Central memory CD8-positive, alpha-beta T cell (primary cell): ENCODE results near the gene UBA6.
"Not testable (repeated sequence)": the region's sequence is repeated elsewhere in the genome, so short reads cannot be mapped to it uniquely, and the experiment has no call there.

Experiments
- ATAC-seq: fragments of 150-1000 bp; cut with Tn5 transposase; replicated peaks from 2 replicates; pipeline ENCODE4 v1.10.0; 2022; ENCODE audit warnings: mild to moderate bottlenecking, moderate FRiP score, moderate number of reproducible peaks; ENCODE audit not compliant: poor library complexity, severe bottlenecking; ENCODE audit errors: extremely low read depth
- DNase-seq, 2 donors: peaks; one replicate each; pipeline ENCODE4 v3.0.0; 2021; ENCODE audit warnings: low spot score in 2 of 2
- H3K27ac Mint-ChIP-seq: one replicate; pipeline ENCODE4 v1.8.0; 2022; ENCODE audit warnings: low read depth, mild to moderate bottlenecking, moderate library complexity, mixed read lengths
- H3K27me3 Mint-ChIP-seq: one replicate; pipeline ENCODE4 v1.8.0; 2022; ENCODE audit warnings: mixed read lengths
- H3K36me3 Mint-ChIP-seq: one replicate; pipeline ENCODE4 v1.8.0; 2022; ENCODE audit warnings: mild to moderate bottlenecking, moderate library complexity, mixed read lengths; ENCODE audit not compliant: insufficient read depth
- H3K4me1 Mint-ChIP-seq: one replicate; pipeline ENCODE4 v1.8.0; 2022; ENCODE audit warnings: mixed read lengths
- H3K4me3 Mint-ChIP-seq: one replicate; pipeline ENCODE4 v1.8.0; 2022; ENCODE audit warnings: mild to moderate bottlenecking, moderate library complexity, mixed read lengths
- H3K9me3 Mint-ChIP-seq: one replicate; pipeline ENCODE4 v1.8.0; 2022; ENCODE audit warnings: mixed read lengths

The UBA6 gene

DNA sequence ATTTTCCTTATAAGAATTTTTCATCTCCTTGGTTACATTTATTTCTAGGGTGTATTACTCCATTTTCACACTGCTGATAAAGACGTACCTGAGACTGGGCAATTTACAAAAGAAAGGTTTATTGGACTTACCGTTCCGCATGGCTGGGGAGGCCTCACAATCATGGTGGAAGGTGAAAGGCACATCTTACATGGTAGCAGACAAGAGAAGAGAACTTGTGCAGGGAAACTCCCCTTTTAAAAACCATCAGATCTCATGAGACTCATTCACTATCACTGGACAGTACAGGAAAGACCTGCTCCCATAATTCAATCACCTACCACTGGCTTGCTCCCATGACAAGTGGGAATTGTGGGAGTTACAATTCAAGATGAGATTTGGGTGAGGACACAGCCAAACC is 5.7 kb upstream of the UBA6 start:
- H3K9me3 Mint-ChIP-seq, H3K4me3 Mint-ChIP-seq, H3K36me3 Mint-ChIP-seq, H3K27ac Mint-ChIP-seq, ATAC-seq, H3K27me3 Mint-ChIP-seq, DNase-seq: not testable (repeated sequence)
- H3K4me1 Mint-ChIP-seq, result peaks cover 49% of the 10 kb centered on the region

- no peaks in the 10 kb centered on the region for H3K27me3 Mint-ChIP-seq
- DNase-seq, result no peak
- peaks cover 16% of the 10 kb centered on the region for H3K36me3 Mint-ChIP-seq
- H3K9me3 Mint-ChIP-seq, result no peaks in the 10 kb centered on the region
- H3K4me1 Mint-ChIP-seq, result peaks cover 49% of the 10 kb centered on the region
- no peak for ATAC-seq
- H3K4me3 Mint-ChIP-seq, result no peak overlapping the region
- no peak overlapping the region for H3K27ac Mint-ChIP-seq
Measured at GRCh38 chr4:67704843-67705242, 3.9 kb upstream of the UBA6 start.

DNA sequence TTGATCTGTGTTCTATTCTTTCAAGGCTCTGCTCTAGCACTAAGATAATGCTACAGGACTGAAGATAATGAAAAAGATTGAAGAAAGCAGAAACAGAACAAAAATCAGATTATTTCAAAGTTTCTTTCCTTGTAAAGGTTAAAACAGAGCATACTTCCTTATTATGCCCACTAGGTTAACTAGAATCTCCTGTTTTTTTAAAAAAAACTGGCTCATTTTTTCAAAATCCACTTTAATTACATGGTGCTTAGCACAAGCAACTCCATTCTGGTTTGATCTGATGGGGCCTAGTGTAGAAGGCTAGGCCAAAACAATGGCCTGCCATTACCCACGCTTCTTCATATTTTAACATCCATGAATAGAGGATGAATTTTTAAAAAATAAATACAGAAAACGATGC is 1.2 kb upstream of the UBA6 start:
- peaks cover 59% of the 10 kb centered on the region for H3K4me1 Mint-ChIP-seq

DNA sequence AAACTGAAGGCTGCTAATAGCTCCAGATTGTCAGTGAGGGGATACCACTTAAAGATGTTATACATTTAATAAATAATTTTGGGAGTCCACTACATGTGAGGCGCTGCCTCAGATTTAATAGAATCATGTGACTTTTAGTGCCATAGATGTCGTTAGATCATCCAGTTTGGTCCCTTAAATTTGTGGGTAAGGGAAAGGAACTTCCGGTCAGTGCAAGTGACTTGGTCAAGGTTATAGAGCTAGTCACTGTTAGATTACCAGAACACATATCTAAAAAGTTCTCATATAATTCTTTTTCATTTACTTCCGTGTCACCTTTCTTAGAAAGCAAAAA is 529 bp upstream of the UBA6 start:
- DNase-seq (no peak), ATAC-seq (no peak)
- Mint-ChIP-seq H3K9me3 (no peaks in the 10 kb centered on the region), H3K27me3 (no peaks in the 10 kb centered on the region), H3K36me3 (peaks cover 16% of the 10 kb centered on the region), H3K4me1 (peaks cover 55% of the 10 kb centered on the region), H3K4me3 (peak overlapping the region; percentile 90), H3K27ac (peak overlapping the region; percentile 94)

More for the DNA sequence above, 1.2 kb upstream of the UBA6 start:
- Mint-ChIP-seq H3K9me3 (no peaks in the 10 kb centered on the region), H3K27ac (no peak overlapping the region), H3K36me3 (peaks cover 18% of the 10 kb centered on the region), H3K4me3 (peak overlapping the region; percentile 90), H3K27me3 (no peaks in the 10 kb centered on the region)
- no peak for DNase-seq
- ATAC-seq, result no peak

DNA sequence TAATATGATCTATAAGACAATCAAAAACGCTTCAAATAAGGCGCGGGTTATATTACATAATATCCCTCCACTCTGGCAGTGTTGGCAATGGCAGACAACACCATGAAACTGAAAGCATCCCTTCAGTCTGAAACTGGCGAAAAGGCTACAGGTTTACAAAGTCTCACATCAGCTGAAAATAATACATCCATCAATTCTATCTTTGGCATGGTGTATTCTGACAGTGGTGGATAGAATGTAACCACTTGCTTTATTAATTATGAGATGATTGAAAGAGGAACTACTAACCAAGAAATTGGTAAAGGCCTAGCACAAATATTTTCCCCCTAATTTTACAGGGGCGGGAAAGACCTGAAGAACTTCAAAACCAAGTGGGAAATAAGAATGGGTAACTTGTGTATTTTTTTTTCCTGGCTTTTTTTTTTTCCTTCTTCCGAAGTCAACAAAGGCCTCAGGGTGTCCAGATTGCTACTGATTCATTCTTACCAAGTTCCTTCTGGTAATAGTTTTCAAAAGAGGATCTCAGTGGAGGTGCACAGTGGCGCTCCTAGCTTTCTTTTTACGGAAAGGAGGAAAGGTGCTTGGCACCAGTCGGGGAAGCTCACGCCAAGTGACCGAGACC is 728 bp downstream of the UBA6 start:
- H3K27me3 Mint-ChIP-seq, result no peaks in the 10 kb centered on the region
- DNase-seq, result no peak
- no peaks in the 10 kb centered on the region for H3K9me3 Mint-ChIP-seq
- peaks cover 47% of the 10 kb centered on the region for H3K4me1 Mint-ChIP-seq
- H3K36me3 Mint-ChIP-seq, result peaks cover 16% of the 10 kb centered on the region
- peak overlapping the region; percentile 90 for H3K4me3 Mint-ChIP-seq
- ATAC-seq, result no peak
- H3K27ac Mint-ChIP-seq, result peak overlapping the region; percentile 94

DNA sequence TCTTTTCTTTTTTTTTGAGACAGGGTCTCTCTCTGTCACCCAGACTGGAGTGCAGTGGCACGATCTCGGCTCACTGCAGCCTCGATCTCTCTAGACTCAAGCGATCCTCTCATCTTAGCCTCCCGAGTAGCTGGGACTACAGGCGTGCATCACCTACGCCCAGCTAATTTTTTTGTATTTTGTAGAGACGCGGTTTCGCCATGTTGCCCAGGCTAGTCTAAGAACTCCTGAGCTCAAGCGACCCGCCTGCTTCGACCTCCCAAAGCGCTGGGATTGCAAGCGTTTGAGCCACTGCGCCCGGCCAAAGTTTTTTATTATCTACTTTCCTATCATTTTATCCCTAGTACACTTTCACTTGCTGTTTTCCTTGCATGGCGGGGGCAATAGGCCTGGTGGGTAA is 1.4 kb downstream of the UBA6 start:
- H3K4me3 Mint-ChIP-seq, result peak overlapping the region; percentile 90
- peaks cover 46% of the 10 kb centered on the region for H3K4me1 Mint-ChIP-seq
- ATAC-seq, result no peak
- no peak for DNase-seq
- H3K27ac Mint-ChIP-seq, result peak overlapping the region; percentile 94
- H3K36me3 Mint-ChIP-seq, result peaks cover 19% of the 10 kb centered on the region
- H3K9me3 Mint-ChIP-seq, result no peaks in the 10 kb centered on the region
- no peaks in the 10 kb centered on the region for H3K27me3 Mint-ChIP-seq

GRCh38 chr4:67697860-67698687 is 2.9 kb downstream of the UBA6 start:
- H3K27ac Mint-ChIP-seq, result peak overlapping the region; percentile 35
- no peaks in the 10 kb centered on the region for H3K9me3 Mint-ChIP-seq
- H3K4me3 Mint-ChIP-seq, result no peak overlapping the region
- DNase-seq, result no peak
- H3K4me1 Mint-ChIP-seq, result peaks cover 43% of the 10 kb centered on the region
- H3K27me3 Mint-ChIP-seq, result no peaks in the 10 kb centered on the region
- no peak for ATAC-seq
- H3K36me3 Mint-ChIP-seq, result peaks cover 25% of the 10 kb centered on the region

GRCh38 chr4:67696061-67696460 is 4.9 kb downstream of the UBA6 start:
- H3K4me1 Mint-ChIP-seq, result peaks cover 43% of the 10 kb centered on the region
- peak overlapping the region; percentile 47 for H3K27ac Mint-ChIP-seq
- H3K4me3 Mint-ChIP-seq, result no peak overlapping the region
- H3K9me3 Mint-ChIP-seq, result no peaks in the 10 kb centered on the region
- ATAC-seq (no peak), DNase-seq (no peak)
- H3K27me3 Mint-ChIP-seq, result no peaks in the 10 kb centered on the region
- peaks cover 31% of the 10 kb centered on the region for H3K36me3 Mint-ChIP-seq

DNA sequence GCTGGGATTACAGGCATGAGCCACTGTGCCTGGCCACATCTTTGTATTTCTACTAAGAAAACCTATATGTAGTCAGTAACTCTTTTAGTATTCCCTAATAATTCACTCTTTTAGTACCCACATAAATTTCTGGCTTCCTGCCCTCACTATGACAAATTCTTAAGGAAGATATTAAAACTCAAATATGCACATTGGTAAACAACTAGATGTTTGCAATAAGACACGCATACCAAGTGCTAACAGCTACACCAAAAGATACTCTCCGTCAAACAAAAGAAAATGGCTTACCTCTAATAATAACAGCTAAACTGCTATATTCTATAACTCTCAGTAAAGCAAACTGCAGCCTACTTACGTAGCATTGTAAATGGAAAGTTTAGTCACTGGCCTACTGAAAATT is 6.3 kb downstream of the UBA6 start:
- DNase-seq (no peak), ATAC-seq (no peak)
- peaks cover 48% of the 10 kb centered on the region for H3K4me1 Mint-ChIP-seq
- H3K4me3 Mint-ChIP-seq, result no peak overlapping the region
- H3K9me3 Mint-ChIP-seq, result no peaks in the 10 kb centered on the region
- H3K27me3 Mint-ChIP-seq, result no peaks in the 10 kb centered on the region
- peaks cover 30% of the 10 kb centered on the region for H3K36me3 Mint-ChIP-seq
- peak overlapping the region; percentile 58 for H3K27ac Mint-ChIP-seq

GRCh38 chr4:67691328-67691727 is 9.6 kb downstream of the UBA6 start:
- H3K27ac Mint-ChIP-seq, result no peak overlapping the region
- H3K27me3 Mint-ChIP-seq, result no peaks in the 10 kb centered on the region
- no peak overlapping the region for H3K4me3 Mint-ChIP-seq
- no peaks in the 10 kb centered on the region for H3K9me3 Mint-ChIP-seq
- H3K36me3 Mint-ChIP-seq, result peaks cover 33% of the 10 kb centered on the region
- H3K4me1 Mint-ChIP-seq, result peaks cover 36% of the 10 kb centered on the region
- no peak for DNase-seq
- ATAC-seq, result no peak

- no peak overlapping the region for H3K4me3 Mint-ChIP-seq
- DNase-seq (no peak), ATAC-seq (no peak)
- H3K27me3 Mint-ChIP-seq, result no peaks in the 10 kb centered on the region
- peaks cover 23% of the 10 kb centered on the region for H3K36me3 Mint-ChIP-seq
- H3K27ac Mint-ChIP-seq, result no peak overlapping the region
- H3K9me3 Mint-ChIP-seq, result no peaks in the 10 kb centered on the region
- H3K4me1 Mint-ChIP-seq, result peaks cover 30% of the 10 kb centered on the region
Measured at GRCh38 chr4:67687636-67688035, 13.3 kb downstream of the UBA6 start.

DNA sequence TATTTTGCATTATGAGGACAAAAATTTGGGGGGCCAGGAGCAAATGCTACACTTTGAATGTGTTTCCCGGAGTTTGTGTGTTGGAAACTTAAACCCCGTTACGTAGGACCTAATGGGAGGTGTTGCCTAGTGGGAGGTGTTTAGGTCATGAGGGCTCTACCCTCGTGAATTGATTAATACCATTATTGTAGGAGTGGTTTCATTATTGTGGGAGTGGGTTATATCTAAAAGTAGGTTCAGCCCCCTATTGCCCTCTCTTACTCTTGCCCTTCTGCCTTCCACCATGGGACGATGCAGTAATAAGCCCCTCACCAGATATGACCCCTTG is 15.5 kb downstream of the UBA6 start:
- no peak overlapping the region for H3K27ac Mint-ChIP-seq
- H3K4me3 Mint-ChIP-seq, result no peak overlapping the region
- no peak for DNase-seq
- H3K27me3 Mint-ChIP-seq, result no peaks in the 10 kb centered on the region
- H3K36me3 Mint-ChIP-seq, result peaks cover 15% of the 10 kb centered on the region
- no peak for ATAC-seq
- H3K4me1 Mint-ChIP-seq, result peaks cover 26% of the 10 kb centered on the region
- no peaks in the 10 kb centered on the region for H3K9me3 Mint-ChIP-seq

DNA sequence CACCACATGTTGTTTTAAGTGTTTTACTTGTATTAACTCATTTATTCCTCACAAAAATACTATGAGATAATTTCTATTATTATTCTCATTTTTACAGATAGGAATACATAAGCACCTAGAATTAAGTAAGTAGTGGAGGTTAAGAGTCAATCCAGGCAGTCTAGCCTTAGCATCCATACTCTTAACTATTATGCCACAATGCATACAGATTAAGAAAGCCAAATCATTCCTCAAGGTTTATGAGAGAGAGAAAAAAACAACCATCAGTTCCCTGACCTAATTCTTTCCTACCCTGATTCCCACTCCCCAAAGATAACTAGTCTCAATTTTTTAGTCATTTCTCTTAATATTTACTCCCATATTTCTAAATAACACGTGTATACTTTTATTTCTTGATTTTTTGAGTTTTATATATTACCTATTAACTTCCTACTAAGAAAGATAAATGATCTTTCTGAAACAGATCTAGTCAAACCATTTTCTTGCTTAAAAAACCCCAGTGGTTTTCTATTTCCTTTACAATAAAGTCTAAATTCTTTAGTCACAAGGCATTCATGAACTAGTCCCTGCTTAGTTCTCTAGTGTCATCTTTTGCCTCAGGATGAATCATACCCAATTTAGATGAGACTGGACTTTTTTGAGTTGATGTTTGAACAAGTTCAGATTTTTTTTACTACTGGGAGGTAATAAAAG is 16.0 kb downstream of the UBA6 start:
- Mint-ChIP-seq H3K27me3 (no peaks in the 10 kb centered on the region), H3K9me3 (no peaks in the 10 kb centered on the region), H3K36me3 (peaks cover 13% of the 10 kb centered on the region), H3K4me3 (no peak overlapping the region), H3K27ac (no peak overlapping the region), H3K4me1 (peaks cover 21% of the 10 kb centered on the region)
- ATAC-seq (no peak), DNase-seq (no peak)
